A673 (cell line): ENCODE results near the gene SMC1A.
"Not testable (repeated sequence)": the region's sequence is repeated elsewhere in the genome, so short reads cannot be mapped to it uniquely, and the experiment has no call there.

Experiments used
- EZH2 ChIP-seq: fragments of 200-600 bp; sonication (generic); IDR thresholded peaks from 2 replicates; pipeline ENCODE4 v1.6.1; 2017; ENCODE audit warnings: borderline replicate concordance, low read depth, mild to moderate bottlenecking, mixed read lengths, antibody characterized with exemption, low read length; ENCODE audit not compliant: poor library complexity, severe bottlenecking
- TF ChIP-seq, protein P1 (sequence below): fragments of 300-800, 200-600 bp; sonication (generic); conservative IDR thresholded peaks from 2 replicates; pipeline ENCODE4 v1.5.1; 2017; ENCODE audit warnings: low read depth, mild to moderate bottlenecking, antibody characterized with exemption, low read length, moderate library complexity, mixed read lengths

DNA sequence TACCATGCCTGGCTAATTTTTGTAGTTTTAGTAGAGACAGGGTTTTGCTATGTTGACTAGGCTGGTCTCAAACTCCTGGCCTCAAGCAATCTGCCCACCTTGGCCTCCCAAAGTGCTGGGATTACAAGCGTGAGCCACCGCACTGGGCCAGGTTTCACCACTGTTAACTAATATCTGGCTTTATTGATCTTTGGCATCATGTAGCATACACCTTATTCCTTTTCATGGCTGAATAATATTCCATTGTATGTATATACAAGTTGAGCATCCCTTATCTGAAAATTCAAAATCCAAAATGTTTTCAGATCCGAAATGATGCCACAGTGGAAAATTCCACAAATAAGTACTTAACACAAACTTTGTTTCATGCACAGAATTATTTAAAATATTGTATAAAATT lies 46.2 kb upstream of the SMC1A start:
- TF ChIP-seq, protein P1, sequence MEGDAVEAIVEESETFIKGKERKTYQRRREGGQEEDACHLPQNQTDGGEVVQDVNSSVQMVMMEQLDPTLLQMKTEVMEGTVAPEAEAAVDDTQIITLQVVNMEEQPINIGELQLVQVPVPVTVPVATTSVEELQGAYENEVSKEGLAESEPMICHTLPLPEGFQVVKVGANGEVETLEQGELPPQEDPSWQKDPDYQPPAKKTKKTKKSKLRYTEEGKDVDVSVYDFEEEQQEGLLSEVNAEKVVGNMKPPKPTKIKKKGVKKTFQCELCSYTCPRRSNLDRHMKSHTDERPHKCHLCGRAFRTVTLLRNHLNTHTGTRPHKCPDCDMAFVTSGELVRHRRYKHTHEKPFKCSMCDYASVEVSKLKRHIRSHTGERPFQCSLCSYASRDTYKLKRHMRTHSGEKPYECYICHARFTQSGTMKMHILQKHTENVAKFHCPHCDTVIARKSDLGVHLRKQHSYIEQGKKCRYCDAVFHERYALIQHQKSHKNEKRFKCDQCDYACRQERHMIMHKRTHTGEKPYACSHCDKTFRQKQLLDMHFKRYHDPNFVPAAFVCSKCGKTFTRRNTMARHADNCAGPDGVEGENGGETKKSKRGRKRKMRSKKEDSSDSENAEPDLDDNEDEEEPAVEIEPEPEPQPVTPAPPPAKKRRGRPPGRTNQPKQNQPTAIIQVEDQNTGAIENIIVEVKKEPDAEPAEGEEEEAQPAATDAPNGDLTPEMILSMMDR: not testable (repeated sequence)
- TF ChIP-seq EZH2: not testable (repeated sequence)
